DND-41 (cell line): ENCODE measurements around the gene CMTR1.

Source experiments
- ATAC-seq: fragments of 200-7000 bp; cut with Tn5 transposase; 3 replicates; pipeline ENCODE4 v1.9.1; 2021; ENCODE audit warnings: low read depth; ENCODE audit not compliant: insufficient read depth
- DNase-seq: peaks from one replicate; pipeline ENCODE4 v3.0.0-alpha.2; 2020
- H2AFZ ChIP-seq: 2 replicates; pipeline ENCODE4 v1.6.0; 2012; ENCODE audit warnings: low read depth, low read length
- H3K27ac ChIP-seq: 2 replicates; pipeline ENCODE4 v1.5.1; 2012; ENCODE audit warnings: low read length, inconsistent platforms
- H3K27me3 ChIP-seq: fragments of 200-600 bp; sonication (generic); 2 replicates; pipeline ENCODE4 v1.6.0; 2012; ENCODE audit warnings: low read length, mild to moderate bottlenecking, inconsistent platforms; ENCODE audit not compliant: insufficient read depth, poor library complexity
- H3K36me3 ChIP-seq: 2 replicates; pipeline ENCODE4 v1.5.1; 2012; ENCODE audit warnings: low read length, inconsistent platforms; ENCODE audit not compliant: insufficient read depth
- H3K4me1 ChIP-seq: 2 replicates; pipeline ENCODE4 v1.5.1; 2012; ENCODE audit warnings: mild to moderate bottlenecking, low read length; ENCODE audit not compliant: insufficient read depth
- H3K4me2 ChIP-seq: 2 replicates; pipeline ENCODE4 v1.6.0; 2012; ENCODE audit warnings: mild to moderate bottlenecking, moderate library complexity, low read length, inconsistent platforms; ENCODE audit not compliant: insufficient read depth
- H3K4me3 ChIP-seq, 2 experiments: fragments of 200-600 bp in 1 of 2; shearing (Covaris generic) in 1 of 2; 2 replicates each; pipeline ENCODE4 v1.5.1; 2012 to 2016; ENCODE audit warnings: inconsistent platforms in 2 of 2, low read length in 2 of 2, mild to moderate bottlenecking in 2 of 2, low read depth in 1 of 2, moderate library complexity in 1 of 2
- H3K79me2 ChIP-seq: 2 replicates; pipeline ENCODE4 v1.6.0; 2012; ENCODE audit warnings: low read length, inconsistent platforms; ENCODE audit not compliant: insufficient read depth
- H3K9ac ChIP-seq: 2 replicates; pipeline ENCODE4 v1.6.0; 2012; ENCODE audit warnings: low read depth, mild to moderate bottlenecking, inconsistent platforms, low read length, moderate library complexity
- H3K9me3 ChIP-seq: 2 replicates; pipeline ENCODE4 v1.5.1; 2012; ENCODE audit warnings: low read length, moderate library complexity, mild to moderate bottlenecking, inconsistent platforms; ENCODE audit not compliant: insufficient read depth, severe bottlenecking
- H4K20me1 ChIP-seq: 2 replicates; pipeline ENCODE4 v1.6.0; 2012; ENCODE audit warnings: low read length; ENCODE audit not compliant: insufficient read depth
- EZH2 ChIP-seq: IDR thresholded peaks from 3 replicates; pipeline ENCODE4 v1.6.1; 2012; ENCODE audit warnings: borderline replicate concordance, low read depth, mild to moderate bottlenecking, moderate library complexity, low read length, inconsistent platforms; ENCODE audit not compliant: severe bottlenecking
- TF ChIP-seq, protein P1 (sequence below): IDR thresholded peaks from 2 replicates; pipeline ENCODE4 v1.5.1; 2012; ENCODE audit warnings: borderline replicate concordance, low read length, moderate library complexity, mild to moderate bottlenecking; ENCODE audit not compliant: poor library complexity, severe bottlenecking; ENCODE audit errors: extremely low read depth

CMTR1 gene

DNA sequence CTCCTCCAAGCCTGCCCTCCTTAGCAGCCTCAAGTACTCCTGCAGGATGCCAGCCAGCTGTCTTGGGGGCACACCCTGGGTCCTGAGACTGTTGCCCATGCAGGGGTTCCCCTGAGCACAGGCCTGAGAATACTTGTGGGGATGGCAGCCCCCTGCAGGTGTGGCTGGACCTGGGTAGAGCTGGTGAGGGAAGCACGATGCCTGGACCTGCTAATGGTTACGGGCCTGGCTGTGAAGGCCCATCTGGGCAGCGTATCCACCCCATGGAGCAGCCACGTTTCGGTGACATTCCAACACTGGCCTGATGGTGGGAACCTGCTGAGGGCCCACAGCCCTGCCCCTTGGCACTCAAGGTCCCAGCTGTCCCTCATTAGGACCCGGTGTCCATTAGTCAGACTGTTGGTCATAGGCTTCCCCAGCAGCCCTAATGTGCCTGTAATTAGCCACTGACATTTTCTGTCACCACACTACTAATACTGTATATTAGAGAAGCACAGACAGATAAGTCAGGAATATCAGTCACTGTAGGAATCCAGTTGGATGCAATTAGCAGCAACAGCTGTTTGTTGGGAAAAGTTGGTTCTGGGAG is 46.3 kb downstream of the CMTR1 start:
- Histone ChIP-seq H3K9me3 (no peaks in the 10 kb centered on the region), H3K4me2 (no peak overlapping the region), H2AFZ (no peak overlapping the region), H4K20me1 (peaks cover 15% of the 10 kb centered on the region), H3K27ac (no peak overlapping the region), H3K79me2 (no peaks in the 10 kb centered on the region), H3K36me3 (peaks cover 96% of the 10 kb centered on the region), H3K4me1 (no peaks in the 10 kb centered on the region), H3K9ac (no peak overlapping the region), H3K4me3 (no peak overlapping the region), H3K27me3 (no peaks in the 10 kb centered on the region)
- DNase-seq (no peak), ATAC-seq (no peak)
- TF ChIP-seq, protein P1, sequence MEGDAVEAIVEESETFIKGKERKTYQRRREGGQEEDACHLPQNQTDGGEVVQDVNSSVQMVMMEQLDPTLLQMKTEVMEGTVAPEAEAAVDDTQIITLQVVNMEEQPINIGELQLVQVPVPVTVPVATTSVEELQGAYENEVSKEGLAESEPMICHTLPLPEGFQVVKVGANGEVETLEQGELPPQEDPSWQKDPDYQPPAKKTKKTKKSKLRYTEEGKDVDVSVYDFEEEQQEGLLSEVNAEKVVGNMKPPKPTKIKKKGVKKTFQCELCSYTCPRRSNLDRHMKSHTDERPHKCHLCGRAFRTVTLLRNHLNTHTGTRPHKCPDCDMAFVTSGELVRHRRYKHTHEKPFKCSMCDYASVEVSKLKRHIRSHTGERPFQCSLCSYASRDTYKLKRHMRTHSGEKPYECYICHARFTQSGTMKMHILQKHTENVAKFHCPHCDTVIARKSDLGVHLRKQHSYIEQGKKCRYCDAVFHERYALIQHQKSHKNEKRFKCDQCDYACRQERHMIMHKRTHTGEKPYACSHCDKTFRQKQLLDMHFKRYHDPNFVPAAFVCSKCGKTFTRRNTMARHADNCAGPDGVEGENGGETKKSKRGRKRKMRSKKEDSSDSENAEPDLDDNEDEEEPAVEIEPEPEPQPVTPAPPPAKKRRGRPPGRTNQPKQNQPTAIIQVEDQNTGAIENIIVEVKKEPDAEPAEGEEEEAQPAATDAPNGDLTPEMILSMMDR, result no peak
- no peak for TF ChIP-seq EZH2

DNA sequence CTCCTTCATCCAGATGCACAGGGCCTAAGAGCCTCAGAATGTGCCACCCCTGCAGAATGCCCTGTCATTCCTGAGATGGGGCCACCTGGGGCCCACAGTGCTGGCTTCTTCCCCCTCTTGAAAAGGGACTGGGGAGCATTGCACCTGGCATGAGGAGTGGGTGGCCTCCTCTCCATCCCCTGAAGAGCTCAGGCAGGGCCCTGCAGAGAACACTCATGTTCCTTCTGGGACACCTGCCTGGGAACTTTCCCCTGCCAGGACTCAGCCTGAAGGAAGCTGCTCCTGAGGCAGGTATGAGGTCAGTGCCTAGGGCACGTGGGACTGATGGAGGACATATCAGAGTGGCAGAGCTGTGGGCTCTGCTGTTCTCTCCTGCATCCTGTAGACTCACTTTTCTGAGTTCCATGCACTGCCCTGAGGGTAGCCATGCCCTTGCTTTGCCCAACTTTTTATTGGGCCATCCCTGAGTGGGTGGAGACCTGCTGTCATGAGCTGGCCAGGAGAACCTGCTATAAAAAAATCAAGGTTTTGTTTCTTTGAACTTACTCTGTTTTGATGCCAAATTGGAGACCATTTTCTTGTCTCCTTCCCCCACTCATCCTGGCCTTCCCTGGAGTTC is 47.2 kb downstream of the CMTR1 start:
- no peak overlapping the region for H3K27ac ChIP-seq
- no peak overlapping the region for H3K4me2 ChIP-seq
- no peak for DNase-seq
- no peaks in the 10 kb centered on the region for H3K4me1 ChIP-seq
- TF ChIP-seq, protein P1, result no peak
- TF ChIP-seq EZH2, result no peak
- peaks cover 94% of the 10 kb centered on the region for H3K36me3 ChIP-seq
- no peaks in the 10 kb centered on the region for H3K9me3 ChIP-seq
- H3K9ac ChIP-seq, result no peak overlapping the region
- no peaks in the 10 kb centered on the region for H3K79me2 ChIP-seq
- ATAC-seq, result no peak
- H3K27me3 ChIP-seq, result no peaks in the 10 kb centered on the region
- no peak overlapping the region for H3K4me3 ChIP-seq
- peaks cover 20% of the 10 kb centered on the region for H4K20me1 ChIP-seq
- no peak overlapping the region for H2AFZ ChIP-seq

DNA sequence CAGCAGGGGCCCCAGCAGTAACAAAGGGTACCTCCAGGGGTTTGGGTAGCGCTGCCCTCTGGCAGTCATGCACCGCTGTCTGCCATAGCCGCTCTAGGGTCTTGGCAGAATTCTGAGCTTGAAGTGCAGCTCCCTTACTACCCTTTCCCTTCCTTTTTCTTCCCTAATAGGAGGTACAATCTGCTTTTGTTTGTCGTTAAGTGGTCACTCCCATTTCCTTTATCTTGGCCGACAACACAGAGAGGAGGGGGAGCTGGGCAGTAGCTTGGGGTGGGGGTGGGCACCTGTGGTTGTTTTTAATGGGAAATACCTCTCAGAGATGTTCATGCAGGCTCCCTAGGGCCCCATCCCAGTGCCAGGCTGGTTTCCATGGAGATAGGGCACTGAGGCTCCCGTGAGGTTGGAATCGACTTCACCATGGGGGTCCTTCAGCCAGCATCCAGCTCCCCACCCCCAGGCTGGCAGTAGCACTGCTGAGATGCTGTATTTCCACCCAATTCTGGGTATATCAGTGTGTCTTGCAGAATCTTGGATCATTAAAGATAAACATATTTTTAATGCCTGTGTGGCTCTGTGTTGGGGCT is 48.0 kb downstream of the CMTR1 start:
- Histone ChIP-seq H3K27ac (no peak overlapping the region), H4K20me1 (peaks cover 23% of the 10 kb centered on the region), H3K36me3 (peaks cover 91% of the 10 kb centered on the region), H3K9ac (no peak overlapping the region), H3K4me2 (no peak overlapping the region), H3K27me3 (no peaks in the 10 kb centered on the region), H3K9me3 (no peaks in the 10 kb centered on the region), H2AFZ (no peak overlapping the region), H3K4me3 (no peak overlapping the region), H3K79me2 (peaks cover 2% of the 10 kb centered on the region), H3K4me1 (no peaks in the 10 kb centered on the region)
- TF ChIP-seq EZH2, result no peak
- TF ChIP-seq, protein P1, result peak; percentile 12
- ATAC-seq, result no peak
- DNase-seq, result no peak
